ENCODE data around the gene CRACDL. TPM values are rescaled to one million over a fixed set of nuclear protein-coding genes. Genes with fewer than 3 reads are reported as not detected.

The CRACDL gene
- total and polyA plus RNA-seq, 2 donors (not counting 3 experiments of a cell fraction or from before 2014, with no cell fraction given), result 0.92 to 6.3 TPM

DNA sequence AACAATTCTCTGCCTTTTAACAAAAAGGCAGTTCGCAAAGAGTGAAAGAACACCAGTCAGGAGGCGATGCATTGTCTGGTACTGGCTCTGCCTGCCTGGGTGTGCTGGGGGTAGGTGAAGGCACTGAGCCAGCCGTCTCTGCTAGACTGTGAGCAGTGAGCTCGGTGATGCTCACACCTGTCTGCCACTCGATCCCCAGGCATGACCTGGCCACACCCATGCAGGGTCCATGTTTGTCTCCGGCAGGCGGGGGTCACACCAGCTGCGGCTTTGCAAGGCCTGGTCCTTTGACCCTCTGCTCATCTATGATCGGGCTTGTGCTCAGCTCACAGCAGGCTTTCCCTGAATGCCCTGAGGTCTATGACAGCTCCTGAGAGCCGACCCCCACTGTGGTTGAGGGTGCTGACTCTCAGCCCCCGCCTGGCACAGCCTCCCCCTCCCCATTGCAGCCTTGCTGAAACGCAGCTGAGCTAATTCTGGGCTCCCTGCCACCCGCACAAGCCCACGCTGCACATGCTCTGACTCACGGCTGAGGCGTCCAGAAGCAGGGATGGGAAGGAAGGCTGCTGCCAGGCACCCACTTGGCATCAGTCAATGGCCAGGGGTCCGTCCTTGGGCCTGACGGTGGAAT is 23.7 kb downstream of the CRACDL start:
- H3K4me3 ChIP-seq (replicated peaks in 1 of 3; ENCODE audit: insufficient read depth in 1 of 3, low read depth in 1 of 3, low read length in 3 of 3), result no peak overlapping the region
- peak overlapping the region; percentile 32 for H3K27ac ChIP-seq (ENCODE audit: insufficient read depth, low read depth, low read length)
- POLR2A ChIA-PET, result no interaction called here
- H3K27me3 ChIP-seq (ENCODE audit: control insufficient read depth in 2 of 2, insufficient read depth in 2 of 2, low read length in 2 of 2), result no peaks in the 10 kb centered on the region
- BruUV-seq (replicated peaks), result no TSS peak
- TF ChIP-seq FOS (IDR thresholded peaks at IDR 0.05; ENCODE audit: borderline replicate concordance, insufficient read depth, low read length) (peak; percentile 80), POLR2AphosphoS5 (IDR thresholded peaks at IDR 0.05; ENCODE audit: insufficient read depth, low read depth, low read length) (peak; percentile 34), JUN (IDR thresholded peaks at IDR 0.05; ENCODE audit: borderline replicate concordance, insufficient read depth, insufficient read length, low read depth) (no peak)
- TF ChIP-seq, protein P1, sequence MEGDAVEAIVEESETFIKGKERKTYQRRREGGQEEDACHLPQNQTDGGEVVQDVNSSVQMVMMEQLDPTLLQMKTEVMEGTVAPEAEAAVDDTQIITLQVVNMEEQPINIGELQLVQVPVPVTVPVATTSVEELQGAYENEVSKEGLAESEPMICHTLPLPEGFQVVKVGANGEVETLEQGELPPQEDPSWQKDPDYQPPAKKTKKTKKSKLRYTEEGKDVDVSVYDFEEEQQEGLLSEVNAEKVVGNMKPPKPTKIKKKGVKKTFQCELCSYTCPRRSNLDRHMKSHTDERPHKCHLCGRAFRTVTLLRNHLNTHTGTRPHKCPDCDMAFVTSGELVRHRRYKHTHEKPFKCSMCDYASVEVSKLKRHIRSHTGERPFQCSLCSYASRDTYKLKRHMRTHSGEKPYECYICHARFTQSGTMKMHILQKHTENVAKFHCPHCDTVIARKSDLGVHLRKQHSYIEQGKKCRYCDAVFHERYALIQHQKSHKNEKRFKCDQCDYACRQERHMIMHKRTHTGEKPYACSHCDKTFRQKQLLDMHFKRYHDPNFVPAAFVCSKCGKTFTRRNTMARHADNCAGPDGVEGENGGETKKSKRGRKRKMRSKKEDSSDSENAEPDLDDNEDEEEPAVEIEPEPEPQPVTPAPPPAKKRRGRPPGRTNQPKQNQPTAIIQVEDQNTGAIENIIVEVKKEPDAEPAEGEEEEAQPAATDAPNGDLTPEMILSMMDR (IDR thresholded peaks at IDR 0.05; ENCODE audit: extremely low read depth in 1 of 2, insufficient read depth in 1 of 2, low read depth in 1 of 2, low read length in 2 of 2), result no peak
- dilution Hi-C loops (cut with MboI; ENCODE audit: extremely low pct_ligation_motif_present, low sequenced_read_pairs), result no loop called here
- H3K9me1 ChIP-seq (replicated peaks; ENCODE audit: control insufficient read depth, extremely low read depth, insufficient read depth, low read length), result no peaks in the 10 kb centered on the region
- FAIRE-seq (peak; percentile 78), DNase-seq (ENCODE audit: low read depth, low spot score) (peak; percentile 87)
- peaks cover 51% of the 10 kb centered on the region for H3K4me1 ChIP-seq (ENCODE audit: control insufficient read depth, extremely low read depth, insufficient read depth, low read length)
- H3K9me3 ChIP-seq (replicated peaks; ENCODE audit: control insufficient read depth, insufficient read depth, low read length), result no peaks in the 10 kb centered on the region
- H3K4me2 ChIP-seq (ENCODE audit: insufficient read depth, low read length), result no peak overlapping the region
- H3K79me2 ChIP-seq (ENCODE audit: control insufficient read depth, insufficient read depth, low read length), result no peaks in the 10 kb centered on the region
- H2AFZ ChIP-seq (ENCODE audit: low read depth, low read length), result no peak overlapping the region
- CTCF ChIA-PET, result interaction anchor here (0.8 to 1.5 kb wide), 2 partner anchors 44 to 263 kb away, joined by 3 read pairs; no protein-coding TSS in a partner anchor
- intact Hi-C loops (cut with micrococcal nuclease), result loop anchor here (10.0 kb wide), 1 partner anchor 188 kb away; no protein-coding TSS in a partner anchor
- H4K20me1 ChIP-seq (replicated peaks; ENCODE audit: control insufficient read depth, extremely low read depth, insufficient read depth, low read length), result no peaks in the 10 kb centered on the region
- H3K9ac ChIP-seq (replicated peaks; ENCODE audit: extremely low read depth, insufficient read depth, low read length), result no peak overlapping the region
- H3K36me3 ChIP-seq (ENCODE audit: control insufficient read depth in 2 of 2, extremely low read depth in 1 of 2, insufficient read depth in 2 of 2, low read length in 2 of 2), result no peaks in the 10 kb centered on the region
